ENCODE data around the gene DMAC2.
A peak's percentile ranks its signal among the peaks of the same experiment; 100 is the strongest.

Gene DMAC2

GRCh38 chr19:41434450-41434849 lies 5.3 kb downstream of the DMAC2 start:
- Histone ChIP-seq H2AK5ac (ENCODE audit: low read length) (no peak overlapping the region), H2BK5ac (ENCODE audit: low read length) (no peak overlapping the region), H3K18ac (ENCODE audit: low read length) (no peak overlapping the region), H3K27me3 (ENCODE audit: insufficient read depth, low read length, poor library complexity) (no peaks in the 10 kb centered on the region), H3K23ac (ENCODE audit: low read length) (no peak overlapping the region), H3K4ac (ENCODE audit: low read depth, low read length) (no peak overlapping the region), H3K4me2 (ENCODE audit: low read length) (no peak overlapping the region), H3K56ac (ENCODE audit: low read length) (no peak overlapping the region), H4K5ac (ENCODE audit: low read length) (no peak overlapping the region), H3K9ac (ENCODE audit: low read length) (no peak overlapping the region), H3K36me3 (ENCODE audit: control insufficient read depth, insufficient read depth, low read length) (peaks cover 6% of the 10 kb centered on the region), H3K79me2 (ENCODE audit: control insufficient read depth, insufficient read depth, low read length) (no peaks in the 10 kb centered on the region), H3K79me1 (ENCODE audit: low read length) (peaks cover 3% of the 10 kb centered on the region), H2BK120ac (ENCODE audit: low read depth, low read length) (no peak overlapping the region), H3K27ac (ENCODE audit: low read depth, low read length) (no peak overlapping the region), H3K4me1 (ENCODE audit: control insufficient read depth, low read depth, low read length) (no peaks in the 10 kb centered on the region), H2BK15ac (replicated peaks; ENCODE audit: low read depth) (no peak overlapping the region), H4K8ac (ENCODE audit: low read depth, low read length) (no peak overlapping the region), H3K4me3 (ENCODE audit: low read length) (no peak overlapping the region)
- no peak for DNase-seq
- no CpG with 5 or more reads among the region's 5 CpGs for WGBS (ENCODE audit: extremely low coverage, insufficient coverage, low lambda C conversion rate)

- no peak for DNase-seq
- Histone ChIP-seq H4K8ac (ENCODE audit: low read depth, low read length) (no peak overlapping the region), H2BK15ac (replicated peaks; ENCODE audit: low read depth) (no peak overlapping the region), H3K79me2 (ENCODE audit: control insufficient read depth, insufficient read depth, low read length) (no peaks in the 10 kb centered on the region), H3K4ac (ENCODE audit: low read depth, low read length) (no peak overlapping the region), H3K4me1 (ENCODE audit: control insufficient read depth, low read depth, low read length) (peaks cover 3% of the 10 kb centered on the region), H3K9ac (ENCODE audit: low read length) (no peak overlapping the region), H3K79me1 (ENCODE audit: low read length) (peaks cover 2% of the 10 kb centered on the region), H2BK5ac (ENCODE audit: low read length) (no peak overlapping the region), H3K27me3 (ENCODE audit: insufficient read depth, low read length, poor library complexity) (no peaks in the 10 kb centered on the region), H3K4me2 (ENCODE audit: low read length) (no peak overlapping the region), H3K18ac (ENCODE audit: low read length) (no peak overlapping the region), H3K4me3 (ENCODE audit: low read length) (no peak overlapping the region), H3K27ac (ENCODE audit: low read depth, low read length) (no peak overlapping the region), H4K5ac (ENCODE audit: low read length) (no peak overlapping the region), H3K56ac (ENCODE audit: low read length) (no peak overlapping the region), H3K36me3 (ENCODE audit: control insufficient read depth, insufficient read depth, low read length) (peaks cover 6% of the 10 kb centered on the region), H2BK120ac (ENCODE audit: low read depth, low read length) (no peak overlapping the region), H2AK5ac (ENCODE audit: low read length) (no peak overlapping the region), H3K23ac (ENCODE audit: low read length) (no peak overlapping the region)
- WGBS (ENCODE audit: extremely low coverage, insufficient coverage, low lambda C conversion rate) = no CpG with 5 or more reads among the region's 18 CpGs
Measured at GRCh38 chr19:41433171-41433570, 6.5 kb downstream of the DMAC2 start.

- Histone ChIP-seq H4K8ac (ENCODE audit: low read depth, low read length) (no peak overlapping the region), H3K79me2 (ENCODE audit: control insufficient read depth, insufficient read depth, low read length) (no peaks in the 10 kb centered on the region), H3K56ac (ENCODE audit: low read length) (peak overlapping the region; percentile 34), H3K4me1 (ENCODE audit: control insufficient read depth, low read depth, low read length) (peaks cover 3% of the 10 kb centered on the region), H2BK15ac (replicated peaks; ENCODE audit: low read depth) (no peak overlapping the region), H3K27me3 (ENCODE audit: insufficient read depth, low read length, poor library complexity) (no peaks in the 10 kb centered on the region), H3K79me1 (ENCODE audit: low read length) (no peaks in the 10 kb centered on the region), H3K4me2 (ENCODE audit: low read length) (no peak overlapping the region), H3K18ac (ENCODE audit: low read length) (no peak overlapping the region), H4K5ac (ENCODE audit: low read length) (no peak overlapping the region), H3K27ac (ENCODE audit: low read depth, low read length) (no peak overlapping the region), H3K36me3 (ENCODE audit: control insufficient read depth, insufficient read depth, low read length) (peaks cover 5% of the 10 kb centered on the region), H3K4me3 (ENCODE audit: low read length) (no peak overlapping the region), H3K23ac (ENCODE audit: low read length) (no peak overlapping the region), H3K9ac (ENCODE audit: low read length) (no peak overlapping the region), H2BK120ac (ENCODE audit: low read depth, low read length) (no peak overlapping the region), H2AK5ac (ENCODE audit: low read length) (no peak overlapping the region), H2BK5ac (ENCODE audit: low read length) (no peak overlapping the region), H3K4ac (ENCODE audit: low read depth, low read length) (no peak overlapping the region)
- DNase-seq = peak; percentile 48
- WGBS (ENCODE audit: extremely low coverage, insufficient coverage, low lambda C conversion rate) = no CpG with 5 or more reads among the region's 23 CpGs
Measured at GRCh38 chr19:41431426-41432386, 8.0 kb downstream of the DMAC2 start.

- H3K4ac ChIP-seq (ENCODE audit: low read depth, low read length) = no peak overlapping the region
- peaks cover 3% of the 10 kb centered on the region for H3K4me1 ChIP-seq (ENCODE audit: control insufficient read depth, low read depth, low read length)
- H2AK5ac ChIP-seq (ENCODE audit: low read length) = no peak overlapping the region
- no peaks in the 10 kb centered on the region for H3K27me3 ChIP-seq (ENCODE audit: insufficient read depth, low read length, poor library complexity)
- H3K56ac ChIP-seq (ENCODE audit: low read length) = no peak overlapping the region
- H3K9ac ChIP-seq (ENCODE audit: low read length) = no peak overlapping the region
- no peak overlapping the region for H2BK5ac ChIP-seq (ENCODE audit: low read length)
- WGBS (ENCODE audit: extremely low coverage, insufficient coverage, low lambda C conversion rate) = no CpG with 5 or more reads among the region's 6 CpGs
- no peak overlapping the region for H2BK15ac ChIP-seq (replicated peaks; ENCODE audit: low read depth)
- no peak overlapping the region for H3K27ac ChIP-seq (ENCODE audit: low read depth, low read length)
- no peak overlapping the region for H3K23ac ChIP-seq (ENCODE audit: low read length)
- no peak for DNase-seq
- H3K79me1 ChIP-seq (ENCODE audit: low read length) = no peaks in the 10 kb centered on the region
- H4K8ac ChIP-seq (ENCODE audit: low read depth, low read length) = no peak overlapping the region
- H3K36me3 ChIP-seq (ENCODE audit: control insufficient read depth, insufficient read depth, low read length) = peaks cover 5% of the 10 kb centered on the region
- H2BK120ac ChIP-seq (ENCODE audit: low read depth, low read length) = no peak overlapping the region
- no peak overlapping the region for H3K18ac ChIP-seq (ENCODE audit: low read length)
- H4K5ac ChIP-seq (ENCODE audit: low read length) = no peak overlapping the region
- no peak overlapping the region for H3K4me2 ChIP-seq (ENCODE audit: low read length)
- no peak overlapping the region for H3K4me3 ChIP-seq (ENCODE audit: low read length)
- H3K79me2 ChIP-seq (ENCODE audit: control insufficient read depth, insufficient read depth, low read length) = no peaks in the 10 kb centered on the region
Measured at GRCh38 chr19:41430922-41431321, 8.8 kb downstream of the DMAC2 start.

- peak overlapping the region; percentile 84 for H3K4me2 ChIP-seq (ENCODE audit: low read length)
- no peak overlapping the region for H3K18ac ChIP-seq (ENCODE audit: low read length)
- H3K4me1 ChIP-seq (ENCODE audit: control insufficient read depth, low read depth, low read length) = peaks cover 3% of the 10 kb centered on the region
- H3K4ac ChIP-seq (ENCODE audit: low read depth, low read length) = peak overlapping the region; percentile 9
- no peaks in the 10 kb centered on the region for H3K79me2 ChIP-seq (ENCODE audit: control insufficient read depth, insufficient read depth, low read length)
- no peak overlapping the region for H3K27ac ChIP-seq (ENCODE audit: low read depth, low read length)
- H3K4me3 ChIP-seq (ENCODE audit: low read length) = no peak overlapping the region
- no peak overlapping the region for H2BK5ac ChIP-seq (ENCODE audit: low read length)
- peaks cover 4% of the 10 kb centered on the region for H3K79me1 ChIP-seq (ENCODE audit: low read length)
- H2AK5ac ChIP-seq (ENCODE audit: low read length) = no peak overlapping the region
- no peak for DNase-seq
- peaks cover 5% of the 10 kb centered on the region for H3K36me3 ChIP-seq (ENCODE audit: control insufficient read depth, insufficient read depth, low read length)
- H3K27me3 ChIP-seq (ENCODE audit: insufficient read depth, low read length, poor library complexity) = no peaks in the 10 kb centered on the region
- WGBS (ENCODE audit: extremely low coverage, insufficient coverage, low lambda C conversion rate) = no CpG with 5 or more reads among the region's 1 CpG
- H2BK15ac ChIP-seq (replicated peaks; ENCODE audit: low read depth) = no peak overlapping the region
- H4K8ac ChIP-seq (ENCODE audit: low read depth, low read length) = no peak overlapping the region
- no peak overlapping the region for H4K5ac ChIP-seq (ENCODE audit: low read length)
- peak overlapping the region; percentile 93 for H3K56ac ChIP-seq (ENCODE audit: low read length)
- H3K9ac ChIP-seq (ENCODE audit: low read length) = peak overlapping the region; percentile 72
- H3K23ac ChIP-seq (ENCODE audit: low read length) = no peak overlapping the region
- H2BK120ac ChIP-seq (ENCODE audit: low read depth, low read length) = no peak overlapping the region
Measured at GRCh38 chr19:41428481-41428859, 11.2 kb downstream of the DMAC2 start.
